H54 (cell line): ENCODE results near the gene PDE2A.
"Not testable (repeated sequence)": the region's sequence is repeated elsewhere in the genome, so short reads cannot be mapped to it uniquely, and the experiment has no call there.

ENCODE experiments used
- DNase-seq: peaks from one replicate; pipeline ENCODE4 v3.0.0; 2011; ENCODE audit warnings: low spot score, mixed read lengths; ENCODE audit not compliant: insufficient read length
- FAIRE-seq: peaks from 3 replicates; lab custom pipeline; 2011; peaks lifted over from hg19 to GRCh38; lab: Jason Lieb, UNC
- POLR2A ChIP-seq: IDR thresholded peaks from 2 replicates; pipeline ENCODE4 v1.6.1; 2011; ENCODE audit warnings: low read depth, mild to moderate bottlenecking, low read length

The PDE2A gene

DNA sequence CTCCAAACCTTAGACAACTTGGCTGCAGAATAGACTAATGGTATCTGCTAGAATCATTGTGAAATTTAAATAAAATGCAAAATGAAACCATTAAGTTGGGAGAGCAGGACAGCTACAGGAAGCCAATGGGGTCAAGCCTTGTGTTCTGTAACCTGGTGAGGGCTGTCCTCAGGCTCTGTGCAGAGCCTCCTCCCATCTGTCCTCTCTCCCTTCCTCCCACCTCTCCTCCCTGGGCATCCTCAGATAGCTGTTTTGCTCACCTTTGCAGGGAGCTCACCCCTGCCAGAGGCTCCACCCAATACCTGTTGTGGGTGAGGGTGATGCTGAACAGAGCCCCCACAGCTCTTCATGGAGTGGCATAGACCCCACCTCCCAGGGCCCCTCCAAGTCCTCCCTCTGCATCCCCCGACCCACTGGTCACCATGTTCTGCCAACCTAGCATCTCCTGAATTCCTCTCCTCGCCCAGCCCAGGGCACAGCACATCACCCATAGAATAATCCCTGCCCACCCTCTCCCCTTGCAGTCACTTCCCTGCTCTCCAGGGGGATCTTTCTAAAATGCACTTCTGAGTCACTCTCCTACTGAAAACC is 100.3 kb downstream of the PDE2A start:
- FAIRE-seq: no peak
- DNase-seq: no peak
- TF ChIP-seq POLR2A: no peak

DNA sequence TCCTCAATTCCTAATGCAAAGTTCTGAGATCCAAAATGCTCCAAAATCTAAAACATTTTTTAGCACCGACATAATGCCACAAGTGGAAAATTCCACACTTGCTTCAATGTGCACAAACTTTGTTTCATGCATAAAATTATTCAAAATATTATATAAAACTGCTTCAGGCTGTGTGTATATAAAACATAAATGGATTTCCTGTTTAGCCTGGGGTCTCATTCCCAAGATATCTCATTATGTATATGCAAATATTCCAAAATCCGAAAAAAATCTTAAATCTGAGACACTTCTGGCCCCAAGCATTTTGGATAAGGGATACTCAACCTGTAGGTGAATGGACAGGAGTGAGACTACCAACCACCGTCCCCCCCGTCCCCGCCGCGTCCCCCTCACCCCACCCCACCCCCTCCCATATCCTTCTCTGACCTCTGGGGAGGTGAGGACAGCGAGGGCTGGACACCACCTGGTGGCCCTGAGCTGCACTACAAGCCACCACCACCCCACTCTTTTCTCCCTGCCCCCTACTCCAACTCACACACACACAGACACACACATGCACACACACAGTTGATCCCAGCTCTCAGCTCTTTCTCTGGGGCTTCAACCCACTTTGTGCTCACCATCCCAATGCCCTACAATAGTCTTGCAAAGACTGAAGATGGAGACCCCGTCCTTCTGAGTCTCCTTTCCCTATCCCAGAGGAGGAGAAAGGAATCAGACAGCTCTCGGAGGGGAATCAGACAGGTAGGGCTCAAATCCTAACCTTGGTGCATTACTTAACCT is 101.0 kb downstream of the PDE2A start:
- DNase-seq (no peak), FAIRE-seq (no peak)
- TF ChIP-seq POLR2A: no peak

DNA sequence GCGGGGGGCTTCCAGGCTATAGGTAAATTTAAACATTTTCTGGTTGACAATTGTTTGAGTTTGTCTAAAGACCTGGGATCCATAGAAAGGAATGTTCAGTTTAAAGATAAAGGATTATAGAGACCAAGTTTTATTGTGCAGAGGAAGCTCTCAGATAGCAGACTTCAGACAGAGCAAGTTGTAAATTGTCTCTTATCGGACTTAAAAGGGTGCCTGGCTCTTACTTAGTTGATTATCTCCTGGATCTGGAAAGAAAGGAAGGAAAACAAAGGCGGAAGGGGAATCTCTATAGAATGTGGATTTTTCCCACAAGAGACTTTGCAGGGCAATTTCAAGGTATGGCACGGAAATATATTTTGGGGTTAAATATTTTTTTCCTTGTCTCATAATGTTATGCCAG is 101.7 kb downstream of the PDE2A start:
- not testable (repeated sequence) for DNase-seq, FAIRE-seq

DNA sequence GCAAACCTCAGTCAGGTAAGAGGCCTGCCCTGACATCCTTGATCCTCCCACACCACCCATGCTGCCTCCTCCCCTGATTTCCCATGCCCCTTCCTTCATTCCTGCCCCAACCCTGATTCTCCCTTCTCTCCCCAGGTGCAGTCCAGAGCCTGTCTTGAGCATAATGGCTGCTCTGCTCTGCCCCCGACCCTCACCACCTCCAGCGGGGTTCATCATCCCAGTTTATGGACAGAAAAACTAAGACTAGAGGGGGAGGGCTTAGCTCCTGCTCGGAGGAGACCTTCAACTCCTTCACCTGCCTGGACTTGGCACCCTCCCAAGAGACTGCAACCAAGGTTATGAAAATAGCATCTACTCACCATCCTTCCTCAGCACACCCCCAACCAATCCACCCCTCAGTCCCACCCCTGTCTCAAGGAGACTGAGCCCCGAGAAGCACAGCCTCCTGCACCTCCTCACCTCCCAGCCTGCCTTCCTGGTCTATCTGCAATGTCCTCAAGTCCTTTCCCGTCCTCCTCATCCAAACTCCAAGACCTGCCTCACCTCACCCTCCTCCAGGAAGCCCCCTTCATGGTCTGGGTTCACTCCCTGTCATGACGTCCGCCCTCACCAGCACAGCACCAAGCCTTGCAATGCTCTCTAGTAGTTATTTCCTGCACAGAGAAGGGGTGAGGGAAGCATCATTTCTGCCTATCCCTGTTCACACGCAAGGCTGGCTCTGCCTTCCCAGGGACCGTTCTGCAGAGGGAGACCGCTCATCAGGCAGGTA is 103.1 kb downstream of the PDE2A start:
- DNase-seq (no peak), FAIRE-seq (no peak)
- TF ChIP-seq POLR2A: no peak

DNA sequence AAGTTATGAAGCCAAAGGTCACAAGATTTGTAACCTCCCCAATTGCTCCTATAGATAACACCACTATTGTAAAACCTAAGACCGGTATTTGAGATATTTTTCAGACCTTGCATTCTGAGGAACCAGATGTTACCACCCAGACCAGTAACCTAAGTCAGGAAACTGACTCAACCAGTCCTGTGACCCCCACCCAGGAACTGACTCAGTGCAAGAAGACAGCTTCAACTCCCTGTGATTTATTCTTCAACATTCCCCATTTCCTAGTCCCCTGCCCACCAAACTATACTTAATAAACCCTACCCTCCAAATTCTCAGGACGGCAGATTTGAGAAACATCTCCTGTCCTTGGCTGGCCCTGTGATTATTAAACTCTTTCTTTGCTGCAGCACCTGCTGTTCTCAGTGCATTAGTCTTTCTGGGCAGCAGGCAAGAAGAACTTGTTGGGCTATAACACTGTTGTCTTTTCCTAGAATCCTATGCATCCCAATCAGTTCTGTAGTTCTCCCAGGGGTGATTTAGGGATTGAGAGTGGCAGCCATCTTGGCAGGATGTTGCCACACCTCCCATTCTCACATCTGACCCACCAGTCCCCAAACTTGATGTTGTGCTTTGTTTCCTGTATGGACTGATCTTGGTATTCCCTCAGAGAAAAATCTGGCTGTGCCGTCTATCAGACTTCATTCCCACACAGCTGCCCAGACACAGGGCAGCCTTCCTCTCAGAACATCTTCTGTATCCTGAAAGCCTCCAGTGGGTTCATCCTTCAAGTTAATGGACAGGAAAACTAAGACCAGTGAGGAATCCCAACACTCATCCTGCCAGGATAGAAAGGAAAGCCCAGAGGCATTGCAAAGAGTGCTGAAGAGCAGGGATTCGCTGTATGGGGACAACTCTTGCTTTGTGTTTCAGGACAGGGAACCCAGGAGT is 104.0 kb downstream of the PDE2A start:
- no peak for TF ChIP-seq POLR2A
- no peak for DNase-seq
- peak; percentile 89 for FAIRE-seq

DNA sequence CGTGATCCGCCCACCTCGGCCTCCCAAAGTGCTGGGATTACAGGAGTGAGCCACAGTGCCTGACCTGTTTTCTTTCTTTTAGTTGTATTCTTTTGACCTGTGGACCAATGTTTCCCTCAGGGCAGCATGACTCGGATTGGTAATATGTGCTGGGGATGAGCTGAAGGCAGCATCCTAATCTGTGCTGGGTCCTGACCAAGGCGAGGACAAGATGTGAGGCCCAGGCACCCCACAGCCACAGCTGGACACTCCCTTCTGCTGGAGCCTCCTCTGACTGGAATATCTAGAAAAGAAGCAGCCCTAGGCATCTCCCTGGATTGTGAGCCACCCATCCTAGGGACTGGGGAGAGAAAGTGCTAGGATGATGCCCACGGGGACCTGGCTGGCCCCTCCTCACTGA is 105.4 kb downstream of the PDE2A start:
- FAIRE-seq (no peak), DNase-seq (no peak)
- TF ChIP-seq POLR2A: no peak

DNA sequence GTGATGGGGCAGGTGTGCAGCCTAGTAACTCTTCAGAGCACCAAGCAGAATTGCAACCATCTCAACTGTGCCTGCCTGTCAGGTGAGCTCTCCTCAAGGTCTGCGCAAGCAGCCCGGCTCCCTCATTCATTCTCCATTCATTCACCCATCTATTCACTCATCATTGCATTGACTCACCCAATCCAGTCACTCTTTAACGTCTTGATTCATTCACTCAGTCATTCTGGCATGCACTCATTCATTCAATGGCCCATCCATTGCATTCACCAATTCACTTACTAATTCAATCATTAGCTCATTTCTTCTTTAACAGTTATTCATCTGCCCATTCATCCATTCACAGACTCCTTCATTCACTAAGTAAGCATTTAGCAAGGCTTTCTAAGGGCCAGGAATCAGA is 111.8 kb downstream of the PDE2A start:
- no peak for TF ChIP-seq POLR2A
- FAIRE-seq (no peak), DNase-seq (no peak)

DNA sequence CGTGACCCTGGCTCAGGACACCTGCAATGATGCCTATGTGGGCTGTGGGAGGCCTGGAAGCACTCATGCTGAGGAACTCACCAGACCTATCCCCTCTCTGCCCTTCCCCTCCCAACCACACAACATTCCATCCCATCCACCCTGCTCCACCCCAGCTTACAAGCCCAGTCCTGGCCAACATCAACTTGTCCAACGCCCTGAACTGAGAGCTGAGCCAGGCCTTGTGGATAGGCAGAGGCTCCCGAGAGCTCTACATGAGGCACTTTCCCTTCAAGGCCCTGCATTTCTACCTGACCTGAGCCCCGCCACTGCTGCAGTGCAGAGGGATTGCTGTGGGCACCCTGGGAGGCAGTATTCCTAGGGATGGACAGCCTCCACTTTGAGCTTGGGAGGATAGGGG is 112.4 kb downstream of the PDE2A start:
- TF ChIP-seq POLR2A: no peak
- FAIRE-seq: no peak
- DNase-seq: no peak

DNA sequence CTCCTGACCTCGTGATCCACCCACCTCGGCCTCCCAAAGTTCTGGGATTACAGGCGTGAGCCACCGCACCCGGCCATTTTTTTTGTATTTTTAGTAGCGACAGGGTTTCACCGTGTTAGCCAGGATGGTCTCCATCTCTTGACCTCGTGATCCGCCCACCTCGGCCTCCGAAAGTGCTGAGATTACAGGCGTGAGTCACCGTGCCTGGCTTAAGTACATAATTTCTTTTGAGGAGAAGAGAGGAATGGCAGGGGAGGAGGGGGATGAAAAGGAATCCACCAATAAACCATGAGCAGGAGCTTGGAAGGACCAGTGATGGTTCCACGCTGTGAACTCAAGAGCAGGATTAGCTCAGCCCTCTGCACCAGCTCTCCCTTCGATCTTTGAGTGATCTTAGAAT is 113.4 kb downstream of the PDE2A start:
- not testable (repeated sequence) for FAIRE-seq

DNA sequence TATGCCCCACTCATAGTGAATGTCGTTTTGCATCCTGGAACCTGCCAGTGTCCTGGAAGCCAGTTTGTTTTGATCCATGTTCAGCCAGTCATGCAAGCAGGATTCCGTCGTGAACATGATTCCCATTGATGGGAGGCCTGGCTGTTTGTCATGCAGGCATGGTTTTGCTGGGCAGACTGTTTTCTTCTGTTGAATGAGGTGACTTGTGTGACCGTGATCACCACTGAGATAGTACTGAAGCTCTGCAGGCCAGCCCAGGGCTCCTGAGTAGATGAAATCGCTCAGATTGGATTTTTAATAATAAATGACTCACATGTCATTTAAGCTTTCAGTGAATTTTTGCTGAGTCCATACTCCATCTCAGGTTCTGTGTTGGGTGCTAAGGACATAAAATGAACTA is 117.8 kb downstream of the PDE2A start:
- no peak for FAIRE-seq
- DNase-seq: no peak
- TF ChIP-seq POLR2A: no peak

More for the DNA sequence above, 113.4 kb downstream of the PDE2A start:
- not testable (repeated sequence) for DNase-seq

DNA sequence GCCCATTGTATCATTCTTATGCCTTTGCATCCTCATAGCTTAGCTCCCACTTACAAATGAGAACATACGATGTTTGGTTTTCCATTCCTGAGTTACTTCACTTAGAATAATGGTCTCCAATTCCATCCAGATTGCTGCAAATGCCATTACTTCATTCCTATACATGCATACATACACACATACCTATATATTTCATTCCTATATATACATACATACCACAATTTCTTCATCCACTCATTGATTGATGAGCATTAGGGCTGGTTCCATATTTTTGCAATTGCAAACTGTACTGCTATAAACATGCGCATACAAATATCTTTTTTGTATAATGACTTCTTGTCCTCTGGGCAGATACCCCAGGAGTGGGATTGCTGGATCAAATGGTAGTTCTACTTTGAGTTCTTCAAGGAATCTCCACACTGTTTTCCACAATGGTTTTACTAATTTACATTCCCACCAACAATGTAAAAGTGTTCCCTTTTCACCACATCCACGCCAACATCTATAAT is 119.2 kb downstream of the PDE2A start:
- DNase-seq, FAIRE-seq: not testable (repeated sequence)

DNA sequence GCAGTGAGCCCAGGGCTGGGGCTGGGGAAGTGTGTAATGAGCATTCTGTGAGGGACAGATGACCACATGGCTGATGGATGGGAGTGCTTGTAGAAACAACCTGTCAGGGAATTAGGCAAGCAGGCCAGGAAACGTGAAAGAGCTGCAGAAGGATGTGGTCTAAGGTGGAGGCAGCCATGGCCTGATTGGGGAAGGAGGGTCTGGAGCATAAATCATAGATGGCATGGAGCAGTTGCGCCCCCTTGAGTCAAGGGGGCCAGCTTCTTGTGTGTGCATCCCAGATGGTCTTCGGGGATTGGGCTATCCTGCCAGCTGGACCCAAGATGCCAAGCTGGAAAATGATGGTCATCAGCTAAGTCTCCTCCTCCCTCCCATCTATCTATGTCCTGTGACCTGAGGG is 120.5 kb downstream of the PDE2A start:
- no peak for TF ChIP-seq POLR2A
- no peak for FAIRE-seq
- DNase-seq: no peak

DNA sequence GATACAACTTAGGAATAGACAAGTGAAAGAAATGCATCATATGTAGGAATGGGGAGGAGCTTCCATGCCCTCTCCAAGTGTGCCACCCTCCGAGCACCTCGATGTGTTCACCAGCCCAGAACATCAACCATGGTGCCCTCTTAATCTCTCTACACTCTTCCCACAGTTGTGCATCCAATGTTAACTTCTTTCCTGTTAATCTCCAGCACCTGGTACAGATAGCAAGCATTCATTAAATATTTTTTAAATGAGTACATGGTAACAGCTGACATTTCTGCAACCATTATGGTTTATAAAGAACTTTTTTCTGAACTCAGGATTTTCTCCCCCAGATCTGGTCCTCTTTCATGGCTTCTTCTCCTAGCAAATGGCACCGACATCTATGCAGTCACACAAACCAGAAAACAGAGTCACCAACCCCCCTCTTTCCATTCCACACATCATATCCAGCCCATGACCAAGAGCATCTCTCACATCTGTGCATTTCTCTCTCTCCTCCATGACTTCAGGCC is 121.8 kb downstream of the PDE2A start:
- DNase-seq (no peak), FAIRE-seq (no peak)
- no peak for TF ChIP-seq POLR2A
